ENCODE results near the gene FHAD1.

The FHAD1 gene

GRCh38 chr1:15242766-15243165, 4.3 kb upstream of the FHAD1 start:
- no peak for DNase-seq
- Histone ChIP-seq H3K9me2 (replicated peaks; ENCODE audit: insufficient read depth, low read length) (no peaks in the 10 kb centered on the region), H3K36me3 (replicated peaks; ENCODE audit: insufficient read depth, low read length) (no peaks in the 10 kb centered on the region), H3K4me2 (ENCODE audit: low read depth, low read length) (no peak overlapping the region), H3K79me2 (ENCODE audit: low read length) (no peaks in the 10 kb centered on the region), H4K20me1 (ENCODE audit: insufficient read depth, low read length) (no peaks in the 10 kb centered on the region), H3K27ac (ENCODE audit: low read length) (no peak overlapping the region), H3F3A (ENCODE audit: insufficient read depth, low read length) (0 out of 2 replicates have a peak, but pooled peaks cover 3% of the 10 kb centered on the region), H3K4me1 (ENCODE audit: low read length) (0 out of 2 replicates have a peak, but pooled peaks cover 5% of the 10 kb centered on the region), H3K9me3 (replicated peaks; ENCODE audit: insufficient read depth, low read length) (no peaks in the 10 kb centered on the region), H3K9ac (ENCODE audit: low read length) (no peak overlapping the region), H2AFZ (ENCODE audit: low read length) (no peak overlapping the region), H3K4me3 (ENCODE audit: low read length) (no peak overlapping the region), H3K27me3 (replicated peaks; ENCODE audit: insufficient read depth, low read length) (0 out of 2 replicates have a peak, but pooled peaks cover 3% of the 10 kb centered on the region)
- TF ChIP-seq EZH2phosphoT487 (IDR thresholded peaks at IDR 0.05; ENCODE audit: low read length), result no peak
- TF ChIP-seq CTCF (IDR thresholded peaks at IDR 0.05; ENCODE audit: low read length), result no peak
- no peak for TF ChIP-seq EZH2 (optimal IDR thresholded peaks at IDR 0.05; ENCODE audit: low read depth, low read length)

GRCh38 chr1:15243275-15244043, 3.6 kb upstream of the FHAD1 start:
- H3K27me3 ChIP-seq (replicated peaks; ENCODE audit: insufficient read depth, low read length), result 0 out of 2 replicates have a peak, but pooled peaks cover 3% of the 10 kb centered on the region

GRCh38 chr1:15244813-15245212, 2.2 kb upstream of the FHAD1 start:
- H3K4me3 ChIP-seq (ENCODE audit: low read length), result no peak overlapping the region
- no peaks in the 10 kb centered on the region for H3K9me3 ChIP-seq (replicated peaks; ENCODE audit: insufficient read depth, low read length)
- H3K79me2 ChIP-seq (ENCODE audit: low read length), result no peaks in the 10 kb centered on the region
- no peak for DNase-seq
- H3K27me3 ChIP-seq (replicated peaks; ENCODE audit: insufficient read depth, low read length), result peaks cover 4% of the 10 kb centered on the region
- peaks cover 20% of the 10 kb centered on the region for H3F3A ChIP-seq (ENCODE audit: insufficient read depth, low read length)
- H3K9ac ChIP-seq (ENCODE audit: low read length), result no peak overlapping the region
- H3K36me3 ChIP-seq (replicated peaks; ENCODE audit: insufficient read depth, low read length), result no peaks in the 10 kb centered on the region
- H3K9me2 ChIP-seq (replicated peaks; ENCODE audit: insufficient read depth, low read length), result no peaks in the 10 kb centered on the region
- TF ChIP-seq EZH2 (optimal IDR thresholded peaks at IDR 0.05; ENCODE audit: low read depth, low read length) (no peak), EZH2phosphoT487 (IDR thresholded peaks at IDR 0.05; ENCODE audit: low read length) (no peak), CTCF (IDR thresholded peaks at IDR 0.05; ENCODE audit: low read length) (no peak)
- H3K27ac ChIP-seq (ENCODE audit: low read length), result no peak overlapping the region
- no peaks in the 10 kb centered on the region for H4K20me1 ChIP-seq (ENCODE audit: insufficient read depth, low read length)
- H3K4me1 ChIP-seq (ENCODE audit: low read length), result peaks cover 23% of the 10 kb centered on the region
- H2AFZ ChIP-seq (ENCODE audit: low read length), result no peak overlapping the region
- H3K4me2 ChIP-seq (ENCODE audit: low read depth, low read length), result no peak overlapping the region

More at GRCh38 chr1:15243275-15244043, 3.6 kb upstream of the FHAD1 start:
- Histone ChIP-seq H3K27ac (ENCODE audit: low read length) (no peak overlapping the region), H2AFZ (ENCODE audit: low read length) (no peak overlapping the region), H3K4me3 (ENCODE audit: low read length) (no peak overlapping the region), H3K9ac (ENCODE audit: low read length) (no peak overlapping the region), H3K36me3 (replicated peaks; ENCODE audit: insufficient read depth, low read length) (no peaks in the 10 kb centered on the region), H3K4me2 (ENCODE audit: low read depth, low read length) (no peak overlapping the region), H3F3A (ENCODE audit: insufficient read depth, low read length) (peaks cover 7% of the 10 kb centered on the region; the same call in 1 of the 2 replicates), H3K9me3 (replicated peaks; ENCODE audit: insufficient read depth, low read length) (no peaks in the 10 kb centered on the region), H3K9me2 (replicated peaks; ENCODE audit: insufficient read depth, low read length) (no peaks in the 10 kb centered on the region), H3K79me2 (ENCODE audit: low read length) (no peaks in the 10 kb centered on the region), H4K20me1 (ENCODE audit: insufficient read depth, low read length) (no peaks in the 10 kb centered on the region), H3K4me1 (ENCODE audit: low read length) (peaks cover 12% of the 10 kb centered on the region)
- DNase-seq, result no peak
- TF ChIP-seq EZH2 (optimal IDR thresholded peaks at IDR 0.05; ENCODE audit: low read depth, low read length) (no peak), CTCF (IDR thresholded peaks at IDR 0.05; ENCODE audit: low read length) (no peak)

Measured in MM.1S (cell line).